ENCODE measurements around the gene TULP4. TPM values are rescaled to one million over a fixed set of nuclear protein-coding genes. Genes with fewer than 3 reads are reported as not detected.
A peak's percentile ranks its signal among the peaks of the same experiment; 100 is the strongest.

The TULP4 gene
- total RNA-seq, 2 donors from 2014 or later = 111 to 119 TPM

DNA sequence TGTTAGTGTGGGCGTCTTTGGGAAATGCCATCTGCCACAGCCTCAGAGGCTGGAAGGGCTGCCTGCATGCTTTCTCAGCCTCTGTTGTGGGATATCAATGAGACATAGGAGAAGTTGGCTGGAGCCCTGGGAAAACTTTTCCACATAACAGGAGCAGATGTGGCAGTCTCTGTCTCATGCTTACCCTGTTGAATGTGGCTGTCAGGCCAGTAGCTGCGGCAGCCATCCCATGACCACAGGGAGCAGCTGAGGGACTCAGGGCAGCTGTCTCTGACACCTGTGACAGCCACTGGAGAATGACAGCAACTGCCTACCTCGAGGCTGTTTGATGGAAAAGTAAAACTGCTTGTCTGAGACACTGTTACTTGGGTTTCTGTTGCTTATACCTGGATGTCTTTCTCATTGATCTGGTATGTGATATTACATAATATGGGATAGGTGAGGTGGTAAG is 64.4 kb downstream of the TULP4 start:
- Histone ChIP-seq H3K27ac (no peak overlapping the region), H3K36me3 (no peaks in the 10 kb centered on the region), H3K4me1 (replicated peaks) (no peaks in the 10 kb centered on the region), H3K9me3 (no peaks in the 10 kb centered on the region), H3K27me3 (replicated peaks; ENCODE audit: insufficient read depth) (no peaks in the 10 kb centered on the region), H3K4me3 (no peak overlapping the region)
- WGBS = 70% methylated on average over 3 of the region's 3 CpGs
- TF ChIP-seq POLR2A (IDR thresholded peaks at IDR 0.05) = no peak
- TF ChIP-seq POLR2AphosphoS5 (IDR thresholded peaks at IDR 0.05) = no peak
- no peak for TF ChIP-seq CTCF (IDR thresholded peaks at IDR 0.05)
- intact Hi-C loops (cut with DNase I) = no loop called here
- DNase-seq (ENCODE audit: low spot score) = no peak

- Histone ChIP-seq H3K4me1 (replicated peaks) (no peaks in the 10 kb centered on the region), H3K9me3 (no peaks in the 10 kb centered on the region), H3K27me3 (replicated peaks; ENCODE audit: insufficient read depth) (no peaks in the 10 kb centered on the region), H3K36me3 (no peaks in the 10 kb centered on the region), H3K4me3 (no peak overlapping the region), H3K27ac (peak overlapping the region in 1 of 2 donors; percentile 22)
- intact Hi-C loops (cut with DNase I) = no loop called here
- DNase-seq (ENCODE audit: low spot score) = peak; percentile 74
- TF ChIP-seq POLR2AphosphoS5 (IDR thresholded peaks at IDR 0.05) (peak; percentile 63), CTCF (IDR thresholded peaks at IDR 0.05) (no peak)
- 24% methylated on average over 4 of the region's 4 CpGs for WGBS
Observed at GRCh38 chr6:158377860-158378259, 65.6 kb downstream of the TULP4 start.

DNA sequence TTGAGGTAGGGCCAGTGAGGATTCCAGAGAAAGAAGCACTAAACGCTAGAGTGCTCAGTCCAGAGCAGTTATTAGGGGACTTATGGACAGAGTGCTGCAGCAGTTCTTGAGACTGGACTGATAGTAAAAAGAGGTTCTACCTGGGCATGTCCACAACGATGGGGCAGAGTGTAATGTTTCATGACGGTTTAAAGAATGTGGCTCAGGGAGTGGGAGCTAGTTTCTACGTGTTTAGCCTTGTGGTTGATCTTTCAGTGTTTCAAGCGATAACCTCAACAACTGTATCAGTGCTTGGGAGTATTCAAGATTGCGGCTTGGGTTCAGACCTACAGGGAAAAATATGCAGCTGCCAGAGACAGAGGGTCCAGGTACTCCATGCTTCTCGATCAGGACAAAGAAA is 67.1 kb downstream of the TULP4 start:
- no peaks in the 10 kb centered on the region for H3K4me1 ChIP-seq (replicated peaks)
- no peaks in the 10 kb centered on the region for H3K36me3 ChIP-seq
- WGBS = 85% methylated on average over 7 of the region's 7 CpGs
- no peak for DNase-seq (ENCODE audit: low spot score)
- no peak overlapping the region for H3K27ac ChIP-seq
- no peak overlapping the region for H3K4me3 ChIP-seq
- TF ChIP-seq POLR2A (IDR thresholded peaks at IDR 0.05) (no peak), CTCF (IDR thresholded peaks at IDR 0.05) (no peak), POLR2AphosphoS5 (IDR thresholded peaks at IDR 0.05) (no peak)
- no peaks in the 10 kb centered on the region for H3K27me3 ChIP-seq (replicated peaks; ENCODE audit: insufficient read depth)
- intact Hi-C loops (cut with DNase I) = no loop called here
- H3K9me3 ChIP-seq = no peaks in the 10 kb centered on the region

DNA sequence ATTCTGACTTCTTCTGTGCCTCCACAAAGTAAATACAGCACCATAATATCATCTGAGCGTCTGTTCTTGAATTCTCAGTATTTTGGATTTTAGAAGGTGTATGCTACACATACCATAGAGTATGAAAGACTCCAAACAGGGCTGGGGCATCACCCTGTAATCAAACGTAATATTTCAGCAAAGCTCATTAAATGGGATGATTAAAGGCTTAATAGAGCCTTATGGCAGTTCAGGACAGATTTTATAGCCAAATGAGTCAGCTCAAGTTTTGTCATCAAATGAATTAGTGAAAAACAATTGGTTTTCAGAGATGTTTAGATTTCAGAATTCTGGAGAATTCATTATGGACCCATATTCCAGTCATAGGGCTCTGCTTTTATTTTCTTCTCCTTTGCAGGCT is 68.9 kb downstream of the TULP4 start:
- TF ChIP-seq CTCF (IDR thresholded peaks at IDR 0.05) = no peak
- TF ChIP-seq POLR2AphosphoS5 (IDR thresholded peaks at IDR 0.05) = no peak
- TF ChIP-seq POLR2A (IDR thresholded peaks at IDR 0.05) = no peak
- H3K4me1 ChIP-seq (replicated peaks) = no peaks in the 10 kb centered on the region
- no peaks in the 10 kb centered on the region for H3K9me3 ChIP-seq
- no peak overlapping the region for H3K27ac ChIP-seq
- intact Hi-C loops (cut with DNase I) = no loop called here
- no peaks in the 10 kb centered on the region for H3K36me3 ChIP-seq
- H3K4me3 ChIP-seq = no peak overlapping the region
- no peak for DNase-seq (ENCODE audit: low spot score)
- whole genome bisulfite sequencing = 19% methylated on average over 2 of the region's 2 CpGs
- H3K27me3 ChIP-seq (replicated peaks; ENCODE audit: insufficient read depth) = no peaks in the 10 kb centered on the region

DNA sequence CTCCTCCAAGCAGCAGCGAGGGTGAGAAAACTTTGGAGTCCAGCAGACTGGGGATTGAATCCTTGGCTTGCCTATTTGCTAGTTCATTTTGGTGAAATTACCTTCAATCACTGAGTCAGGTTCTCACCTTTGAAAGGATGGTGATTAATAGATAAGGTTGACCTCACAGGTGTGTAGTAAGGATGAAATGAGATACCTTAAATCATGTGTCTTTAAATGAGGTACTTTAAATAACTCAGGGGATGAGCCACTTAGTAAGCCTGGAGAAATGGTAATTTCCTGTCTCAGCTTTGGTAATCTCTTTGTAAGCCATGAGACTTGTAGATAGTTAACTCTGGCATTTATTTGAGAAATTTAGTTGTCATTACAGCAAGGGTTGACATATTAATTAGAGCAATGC is 70.2 kb downstream of the TULP4 start:
- Histone ChIP-seq H3K27ac (no peak overlapping the region), H3K9me3 (no peaks in the 10 kb centered on the region), H3K27me3 (replicated peaks; ENCODE audit: insufficient read depth) (no peaks in the 10 kb centered on the region), H3K36me3 (no peaks in the 10 kb centered on the region), H3K4me3 (no peak overlapping the region), H3K4me1 (replicated peaks) (no peaks in the 10 kb centered on the region)
- DNase-seq (ENCODE audit: low spot score) = no peak
- WGBS = 100% methylated on average over 1 of the region's 1 CpG
- intact Hi-C loops (cut with DNase I) = no loop called here
- TF ChIP-seq POLR2AphosphoS5 (IDR thresholded peaks at IDR 0.05) = no peak
- no peak for TF ChIP-seq POLR2A (IDR thresholded peaks at IDR 0.05)

Data from prostate gland (tissue), 2 donors.